IMR-90 (cell line): ENCODE results near the gene AHCYL2.

Experiments
- BHLHE40 ChIP-seq: fragments of 150-350 bp; IDR thresholded peaks from 2 replicates; pipeline ENCODE4 v1.6.1; 2016; ENCODE audit warnings: mild to moderate bottlenecking, low read depth, low read length
- FOS ChIP-seq: fragments of 150-350 bp; IDR thresholded peaks from 2 replicates; pipeline ENCODE4 v1.6.1; 2016; ENCODE audit warnings: low read depth, low read length
- POLR2A ChIP-seq: IDR thresholded peaks from 2 replicates; pipeline ENCODE4 v1.6.1; 2012; ENCODE audit warnings: mild to moderate bottlenecking, low read depth, low read length
- TF ChIP-seq, protein P1 (sequence below): conservative IDR thresholded peaks from 2 replicates; pipeline ENCODE4 v1.5.1; 2012; ENCODE audit warnings: mild to moderate bottlenecking, low read depth, low read length, improper control_type of control experiment

- no peak for TF ChIP-seq POLR2A
- TF ChIP-seq, protein P1, sequence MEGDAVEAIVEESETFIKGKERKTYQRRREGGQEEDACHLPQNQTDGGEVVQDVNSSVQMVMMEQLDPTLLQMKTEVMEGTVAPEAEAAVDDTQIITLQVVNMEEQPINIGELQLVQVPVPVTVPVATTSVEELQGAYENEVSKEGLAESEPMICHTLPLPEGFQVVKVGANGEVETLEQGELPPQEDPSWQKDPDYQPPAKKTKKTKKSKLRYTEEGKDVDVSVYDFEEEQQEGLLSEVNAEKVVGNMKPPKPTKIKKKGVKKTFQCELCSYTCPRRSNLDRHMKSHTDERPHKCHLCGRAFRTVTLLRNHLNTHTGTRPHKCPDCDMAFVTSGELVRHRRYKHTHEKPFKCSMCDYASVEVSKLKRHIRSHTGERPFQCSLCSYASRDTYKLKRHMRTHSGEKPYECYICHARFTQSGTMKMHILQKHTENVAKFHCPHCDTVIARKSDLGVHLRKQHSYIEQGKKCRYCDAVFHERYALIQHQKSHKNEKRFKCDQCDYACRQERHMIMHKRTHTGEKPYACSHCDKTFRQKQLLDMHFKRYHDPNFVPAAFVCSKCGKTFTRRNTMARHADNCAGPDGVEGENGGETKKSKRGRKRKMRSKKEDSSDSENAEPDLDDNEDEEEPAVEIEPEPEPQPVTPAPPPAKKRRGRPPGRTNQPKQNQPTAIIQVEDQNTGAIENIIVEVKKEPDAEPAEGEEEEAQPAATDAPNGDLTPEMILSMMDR = no peak
- no peak for TF ChIP-seq FOS
- no peak for TF ChIP-seq BHLHE40
These were observed 59.1 kb downstream of the AHCYL2 start for GRCh38 chr7:129283936-129284335.
